HL-60 (cell line): ENCODE results near the gene NKAIN2.

Source experiments
- DNase-seq, 2 experiments: peaks; one replicate each; pipeline ENCODE4 v3.0.0-alpha.2; 2010 to 2020; ENCODE audit warnings: low read depth in 1 of 2, low spot score in 1 of 2
- H3K27ac ChIP-seq: fragments of 250-450 bp; sonication (Bioruptor Pico); replicated peaks from 2 replicates; pipeline ENCODE4 v1.5.1; 2020; ENCODE audit warnings: mild to moderate bottlenecking, moderate library complexity
- H3K27me3 ChIP-seq: fragments of 250-450 bp; sonication (Bioruptor Pico); 2 replicates; pipeline ENCODE4 v1.5.1; 2021; ENCODE audit warnings: mild to moderate bottlenecking, moderate library complexity; ENCODE audit not compliant: insufficient read depth, poor library complexity, severe bottlenecking
- H3K4me3 ChIP-seq: replicated peaks from 2 replicates; pipeline ENCODE4 v1.5.1; 2011; ENCODE audit warnings: mild to moderate bottlenecking, control low read depth, low read length; ENCODE audit not compliant: insufficient read depth
- GABPA ChIP-seq: IDR thresholded peaks from 2 replicates; pipeline ENCODE4 v1.6.1; 2012; ENCODE audit warnings: low read depth
- POLR2AphosphoS5 ChIP-seq: IDR thresholded peaks from 2 replicates; pipeline ENCODE4 v1.6.1; 2012; ENCODE audit warnings: low read depth
- SPI1 ChIP-seq: IDR thresholded peaks from 2 replicates; pipeline ENCODE4 v1.6.1; 2012; ENCODE audit warnings: low read depth, mild to moderate bottlenecking, borderline replicate concordance
- TF ChIP-seq, protein P1 (sequence below): IDR thresholded peaks from one replicate; pipeline ENCODE4 v1.5.1; 2011; ENCODE audit warnings: low read length, control low read depth, inconsistent platforms; ENCODE audit not compliant: insufficient read depth
- TF ChIP-seq, protein P2 (sequence below): IDR thresholded peaks from 2 replicates; pipeline ENCODE4 v1.6.1; 2012; ENCODE audit warnings: low read depth; ENCODE audit not compliant: insufficient replicate concordance

The NKAIN2 gene

DNA sequence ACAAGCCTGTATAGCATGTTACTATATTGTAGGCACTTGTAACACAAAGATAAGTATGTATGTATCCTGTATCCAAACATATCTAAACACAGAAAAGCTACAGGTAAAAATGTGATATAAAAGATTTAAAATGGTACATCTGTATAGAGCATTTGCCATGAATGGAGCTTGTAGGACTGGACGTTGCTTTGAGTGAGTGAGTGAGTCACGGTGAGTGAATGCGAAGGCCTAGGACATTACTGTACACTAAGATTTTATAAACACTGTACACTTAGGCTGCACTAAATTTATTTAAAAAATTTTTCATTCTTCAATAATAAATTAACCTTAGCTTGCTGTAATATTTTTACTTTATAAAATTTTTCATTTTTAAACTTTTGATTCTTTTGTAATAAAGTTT is 136.9 kb downstream of the NKAIN2 start:
- no peak overlapping the region for H3K4me3 ChIP-seq
- H3K27ac ChIP-seq: no peak overlapping the region
- DNase-seq: no peak
- no peaks in the 10 kb centered on the region for H3K27me3 ChIP-seq
- TF ChIP-seq, protein P1, sequence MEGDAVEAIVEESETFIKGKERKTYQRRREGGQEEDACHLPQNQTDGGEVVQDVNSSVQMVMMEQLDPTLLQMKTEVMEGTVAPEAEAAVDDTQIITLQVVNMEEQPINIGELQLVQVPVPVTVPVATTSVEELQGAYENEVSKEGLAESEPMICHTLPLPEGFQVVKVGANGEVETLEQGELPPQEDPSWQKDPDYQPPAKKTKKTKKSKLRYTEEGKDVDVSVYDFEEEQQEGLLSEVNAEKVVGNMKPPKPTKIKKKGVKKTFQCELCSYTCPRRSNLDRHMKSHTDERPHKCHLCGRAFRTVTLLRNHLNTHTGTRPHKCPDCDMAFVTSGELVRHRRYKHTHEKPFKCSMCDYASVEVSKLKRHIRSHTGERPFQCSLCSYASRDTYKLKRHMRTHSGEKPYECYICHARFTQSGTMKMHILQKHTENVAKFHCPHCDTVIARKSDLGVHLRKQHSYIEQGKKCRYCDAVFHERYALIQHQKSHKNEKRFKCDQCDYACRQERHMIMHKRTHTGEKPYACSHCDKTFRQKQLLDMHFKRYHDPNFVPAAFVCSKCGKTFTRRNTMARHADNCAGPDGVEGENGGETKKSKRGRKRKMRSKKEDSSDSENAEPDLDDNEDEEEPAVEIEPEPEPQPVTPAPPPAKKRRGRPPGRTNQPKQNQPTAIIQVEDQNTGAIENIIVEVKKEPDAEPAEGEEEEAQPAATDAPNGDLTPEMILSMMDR: no peak
- TF ChIP-seq POLR2AphosphoS5: no peak
- no peak for TF ChIP-seq SPI1
- TF ChIP-seq, protein P2, sequence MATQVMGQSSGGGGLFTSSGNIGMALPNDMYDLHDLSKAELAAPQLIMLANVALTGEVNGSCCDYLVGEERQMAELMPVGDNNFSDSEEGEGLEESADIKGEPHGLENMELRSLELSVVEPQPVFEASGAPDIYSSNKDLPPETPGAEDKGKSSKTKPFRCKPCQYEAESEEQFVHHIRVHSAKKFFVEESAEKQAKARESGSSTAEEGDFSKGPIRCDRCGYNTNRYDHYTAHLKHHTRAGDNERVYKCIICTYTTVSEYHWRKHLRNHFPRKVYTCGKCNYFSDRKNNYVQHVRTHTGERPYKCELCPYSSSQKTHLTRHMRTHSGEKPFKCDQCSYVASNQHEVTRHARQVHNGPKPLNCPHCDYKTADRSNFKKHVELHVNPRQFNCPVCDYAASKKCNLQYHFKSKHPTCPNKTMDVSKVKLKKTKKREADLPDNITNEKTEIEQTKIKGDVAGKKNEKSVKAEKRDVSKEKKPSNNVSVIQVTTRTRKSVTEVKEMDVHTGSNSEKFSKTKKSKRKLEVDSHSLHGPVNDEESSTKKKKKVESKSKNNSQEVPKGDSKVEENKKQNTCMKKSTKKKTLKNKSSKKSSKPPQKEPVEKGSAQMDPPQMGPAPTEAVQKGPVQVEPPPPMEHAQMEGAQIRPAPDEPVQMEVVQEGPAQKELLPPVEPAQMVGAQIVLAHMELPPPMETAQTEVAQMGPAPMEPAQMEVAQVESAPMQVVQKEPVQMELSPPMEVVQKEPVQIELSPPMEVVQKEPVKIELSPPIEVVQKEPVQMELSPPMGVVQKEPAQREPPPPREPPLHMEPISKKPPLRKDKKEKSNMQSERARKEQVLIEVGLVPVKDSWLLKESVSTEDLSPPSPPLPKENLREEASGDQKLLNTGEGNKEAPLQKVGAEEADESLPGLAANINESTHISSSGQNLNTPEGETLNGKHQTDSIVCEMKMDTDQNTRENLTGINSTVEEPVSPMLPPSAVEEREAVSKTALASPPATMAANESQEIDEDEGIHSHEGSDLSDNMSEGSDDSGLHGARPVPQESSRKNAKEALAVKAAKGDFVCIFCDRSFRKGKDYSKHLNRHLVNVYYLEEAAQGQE: no peak
- TF ChIP-seq GABPA: no peak

DNA sequence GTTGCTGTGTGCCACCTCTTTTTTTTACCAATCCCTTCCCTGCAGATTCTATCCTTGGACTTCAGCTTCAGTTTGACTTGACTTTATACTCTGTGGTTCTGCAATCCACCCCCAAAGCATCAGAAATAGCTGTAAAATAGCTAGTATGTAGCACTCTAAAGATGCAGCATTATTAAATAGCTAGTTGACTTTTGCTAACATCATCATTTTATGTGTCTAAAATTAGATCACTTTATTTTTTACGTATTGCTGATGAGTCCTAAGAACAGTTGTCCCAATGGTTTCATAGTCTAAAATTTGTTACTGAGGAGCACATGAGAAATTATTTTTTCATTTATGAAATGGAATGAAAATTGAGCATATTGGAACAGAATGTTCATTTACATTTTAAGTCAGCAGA is 138.2 kb downstream of the NKAIN2 start:
- no peak overlapping the region for H3K4me3 ChIP-seq
- no peak for TF ChIP-seq POLR2AphosphoS5
- no peak for TF ChIP-seq GABPA
- TF ChIP-seq, protein P2: no peak
- no peak for TF ChIP-seq SPI1
- TF ChIP-seq, protein P1: no peak
- no peak overlapping the region for H3K27ac ChIP-seq
- H3K27me3 ChIP-seq: no peaks in the 10 kb centered on the region
- no peak for DNase-seq

DNA sequence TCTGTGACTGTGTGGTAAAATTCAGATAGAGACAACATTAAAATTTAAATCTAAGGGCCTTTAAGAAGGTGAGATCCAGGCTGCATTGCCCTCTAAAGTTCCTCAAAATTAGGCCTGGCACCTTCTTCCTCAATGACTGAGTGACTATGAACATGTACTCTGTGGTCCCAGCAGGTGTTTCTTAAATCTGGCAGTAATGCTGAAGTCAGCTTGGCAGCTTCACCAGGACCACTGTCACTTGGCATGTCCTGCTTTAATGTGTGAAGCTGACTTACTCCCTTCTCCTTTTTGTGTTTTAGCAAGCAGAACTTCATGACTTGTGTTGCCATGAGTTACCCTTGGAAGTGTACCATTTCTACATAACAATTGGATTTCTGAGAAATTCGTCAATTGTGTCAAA is 141.7 kb downstream of the NKAIN2 start:
- no peaks in the 10 kb centered on the region for H3K27me3 ChIP-seq
- no peak for DNase-seq
- H3K27ac ChIP-seq: no peak overlapping the region
- no peak for TF ChIP-seq GABPA
- TF ChIP-seq, protein P1: no peak
- TF ChIP-seq, protein P2: no peak
- TF ChIP-seq POLR2AphosphoS5: no peak
- no peak for TF ChIP-seq SPI1
- H3K4me3 ChIP-seq: no peak overlapping the region
